ENCODE data around the gene TRH. TPM values are rescaled to one million over a fixed set of nuclear protein-coding genes. Genes with fewer than 3 reads are reported as not detected.
"Not testable (repeated sequence)": the region's sequence is repeated elsewhere in the genome, so short reads cannot be mapped to it uniquely, and the experiment has no call there.

Gene TRH
- total and polyA plus RNA-seq, 10 donors: 0.06 to 0.22 (median 0.17) TPM; not detected in 7

- no peaks in the 10 kb centered on the region for H3K4me1 ChIP-seq
- TF ChIP-seq POLR2A (IDR thresholded peaks at IDR 0.05) (no peak), POLR2AphosphoS5 (IDR thresholded peaks at IDR 0.05) (no peak), CTCF (IDR thresholded peaks at IDR 0.05 in 8 of 11, conservative IDR thresholded peaks at IDR 0.05 in 3 of 11) (no peak)
- H3K27me3 ChIP-seq (replicated peaks in 1 of 7): peaks cover 0 to 4% (median 0%) of the 10 kb centered on the region in 7 donors
- H3K36me3 ChIP-seq: no peaks in the 10 kb centered on the region
- intact Hi-C loops (cut with DNase I; ENCODE audit: low total_unique reads): no loop called here
- no peak overlapping the region for H3K4me3 ChIP-seq
- 69 to 89% (median 80%) methylated on average over 5 of the region's 5 CpGs for WGBS, 5 donors
- H3K9me3 ChIP-seq: peaks cover 0 to 12% (median 0%) of the 10 kb centered on the region in 8 donors
- no peak for DNase-seq
- no peak overlapping the region for H3K27ac ChIP-seq
Observed at GRCh38 chr3:129994883-129995559, 20.5 kb downstream of the TRH start.

GRCh38 chr3:129996073-129996472, 21.6 kb downstream of the TRH start:
- no peak for DNase-seq
- Histone ChIP-seq H3K9me3 (peaks cover 0 to 8% (median 0%) of the 10 kb centered on the region in 8 donors), H3K36me3 (no peaks in the 10 kb centered on the region), H3K4me1 (no peaks in the 10 kb centered on the region), H3K27me3 (replicated peaks in 1 of 7) (peaks cover 0 to 4% (median 0%) of the 10 kb centered on the region in 7 donors), H3K27ac (no peak overlapping the region), H3K4me3 (no peak overlapping the region)
- intact Hi-C loops (cut with DNase I; ENCODE audit: low total_unique reads): no loop called here
- 83 to 91% (median 88%) methylated on average over 4 of the region's 4 CpGs for WGBS, 5 donors
- TF ChIP-seq POLR2A (IDR thresholded peaks at IDR 0.05) (no peak), POLR2AphosphoS5 (IDR thresholded peaks at IDR 0.05) (no peak), CTCF (IDR thresholded peaks at IDR 0.05 in 8 of 11, conservative IDR thresholded peaks at IDR 0.05 in 3 of 11) (no peak)

- intact Hi-C loops (cut with DNase I; ENCODE audit: low total_unique reads); DNase-seq; H3K4me3 ChIP-seq; H3K9me3 ChIP-seq; H3K27ac ChIP-seq; H3K36me3 ChIP-seq: not testable (repeated sequence)
- WGBS, 5 donors: 71 to 76% (median 73%) methylated on average over 4 to 5 of the region's 5 CpGs
- Histone ChIP-seq H3K4me1 (peaks cover 0 to 11% (median 2%) of the 10 kb centered on the region in 6 donors), H3K27me3 (replicated peaks in 1 of 7) (peaks cover 0 to 21% (median 0%) of the 10 kb centered on the region in 7 donors)
Observed at GRCh38 chr3:129999176-129999575, 24.7 kb downstream of the TRH start.

GRCh38 chr3:130002666-130003598, 28.4 kb downstream of the TRH start:
- H3K4me3 ChIP-seq: peak overlapping the region; percentile 22 to 73 (median 48)
- H3K9me3 ChIP-seq, H3K36me3 ChIP-seq: not testable (repeated sequence)
- H3K27ac ChIP-seq: peak overlapping the region in 1 of 8 donors; percentile 30
- H3K4me1 ChIP-seq: peaks cover 0 to 11% (median 2%) of the 10 kb centered on the region in 6 donors
- 4 to 36% (median 5%) methylated on average over 5 to 78 of the region's 86 CpGs for WGBS, 5 donors
- DNase-seq: peak; percentile 93
- peaks cover 0 to 55% (median 0%) of the 10 kb centered on the region in 7 donors for H3K27me3 ChIP-seq (replicated peaks in 1 of 7)
- TF ChIP-seq CTCF (IDR thresholded peaks at IDR 0.05 in 8 of 11, conservative IDR thresholded peaks at IDR 0.05 in 3 of 11): peak in 10 of 11 experiments; percentile 19 to 88 (median 77)
- intact Hi-C loops (cut with DNase I; ENCODE audit: low total_unique reads): loop anchor here (5.0 kb wide), 1 partner anchor 61 kb away; no protein-coding TSS in a partner anchor

Measured in spleen (tissue), 11 donors.